ENCODE results near the gene PTPRC. TPM values are rescaled to one million over a fixed set of nuclear protein-coding genes. Genes with fewer than 3 reads are reported as not detected.

PTPRC gene
- total and polyA plus RNA-seq, 9 donors = 1.9 to 17.5 (median 6.9) TPM

- TF ChIP-seq POLR2A (IDR thresholded peaks at IDR 0.05) (no peak), CTCF (IDR thresholded peaks at IDR 0.05) (no peak), EP300 (IDR thresholded peaks at IDR 0.05) (no peak)
- DNase-seq = peak in 1 of 5 donors; percentile 23
- Histone ChIP-seq H3K9me3 (no peaks in the 10 kb centered on the region), H3K27ac (no peak overlapping the region), H3K4me1 (ENCODE audit: insufficient read depth) (no peaks in the 10 kb centered on the region), H3K4me3 (no peak overlapping the region), H3K27me3 (no peaks in the 10 kb centered on the region), H3K36me3 (no peaks in the 10 kb centered on the region)
- WGBS, 3 donors = 13 to 23% (median 14%) methylated on average over 13 of the region's 13 CpGs
- intact Hi-C loops (cut with DNase I) = no loop called here
These were observed 60.6 kb downstream of the PTPRC start for GRCh38 chr1:198699167-198700015.

- H3K36me3 ChIP-seq = no peaks in the 10 kb centered on the region
- no peaks in the 10 kb centered on the region for H3K4me1 ChIP-seq (ENCODE audit: insufficient read depth)
- H3K27ac ChIP-seq = no peak overlapping the region
- no peak overlapping the region for H3K4me3 ChIP-seq
- no peaks in the 10 kb centered on the region for H3K27me3 ChIP-seq
- TF ChIP-seq POLR2A (IDR thresholded peaks at IDR 0.05) (no peak), EP300 (IDR thresholded peaks at IDR 0.05) (no peak), CTCF (IDR thresholded peaks at IDR 0.05) (no peak)
- intact Hi-C loops (cut with DNase I) = no loop called here
- H3K9me3 ChIP-seq = no peaks in the 10 kb centered on the region
- DNase-seq = no peak
- 51 to 67% (median 60%) methylated on average over 1 of the region's 1 CpG for WGBS, 3 donors
These were observed 61.2 kb downstream of the PTPRC start for GRCh38 chr1:198700016-198700392.

- no peaks in the 10 kb centered on the region for H3K27me3 ChIP-seq
- H3K4me3 ChIP-seq = no peak overlapping the region
- intact Hi-C loops (cut with DNase I) = no loop called here
- no peaks in the 10 kb centered on the region for H3K9me3 ChIP-seq
- no peak for TF ChIP-seq CTCF (IDR thresholded peaks at IDR 0.05)
- no peak for TF ChIP-seq POLR2A (IDR thresholded peaks at IDR 0.05)
- TF ChIP-seq EP300 (IDR thresholded peaks at IDR 0.05) = no peak
- no peak for DNase-seq
- no peaks in the 10 kb centered on the region for H3K36me3 ChIP-seq
- no peaks in the 10 kb centered on the region for H3K4me1 ChIP-seq (ENCODE audit: insufficient read depth)
- H3K27ac ChIP-seq = no peak overlapping the region
- WGBS, 3 donors = 36 to 66% (median 48%) methylated on average over 1 of the region's 1 CpG
These were observed 61.6 kb downstream of the PTPRC start for GRCh38 chr1:198700396-198700795.

- WGBS, 3 donors = 32 to 68% (median 33%) methylated on average over 1 of the region's 1 CpG
- DNase-seq = no peak
- Histone ChIP-seq H3K9me3 (no peaks in the 10 kb centered on the region), H3K4me3 (no peak overlapping the region), H3K27me3 (no peaks in the 10 kb centered on the region), H3K36me3 (no peaks in the 10 kb centered on the region), H3K27ac (no peak overlapping the region), H3K4me1 (ENCODE audit: insufficient read depth) (no peaks in the 10 kb centered on the region)
- intact Hi-C loops (cut with DNase I) = no loop called here
- no peak for TF ChIP-seq CTCF (IDR thresholded peaks at IDR 0.05)
- no peak for TF ChIP-seq POLR2A (IDR thresholded peaks at IDR 0.05)
- TF ChIP-seq EP300 (IDR thresholded peaks at IDR 0.05) = no peak
These were observed 62.4 kb downstream of the PTPRC start for GRCh38 chr1:198701250-198701649.

All from ovary (tissue), 9 donors.